ENCODE results near the gene RPL27.

The RPL27 gene

GRCh38 chr17:43011728-43012472 is 13.7 kb downstream of the RPL27 start:
- TF ChIP-seq TAF1 (IDR thresholded peaks at IDR 0.05; ENCODE audit: borderline replicate concordance, insufficient read depth, low read length) (no peak), SIN3A (IDR thresholded peaks at IDR 0.05; ENCODE audit: borderline replicate concordance, insufficient read depth, low read length) (no peak), FOXP2 (optimal IDR thresholded peaks at IDR 0.05; ENCODE audit: borderline replicate concordance, extremely low read depth, extremely low read length, insufficient read depth) (no peak), POLR2AphosphoS5 (IDR thresholded peaks at IDR 0.05; ENCODE audit: low read depth, low read length) (no peak), REST (IDR thresholded peaks at IDR 0.05; ENCODE audit: insufficient read depth in 1 of 2, low read depth in 2 of 2, low read length in 2 of 2) (no peak)

GRCh38 chr17:43013296-43013695 is 15.1 kb downstream of the RPL27 start:
- TF ChIP-seq TAF1 (IDR thresholded peaks at IDR 0.05; ENCODE audit: borderline replicate concordance, insufficient read depth, low read length), result no peak

DNA sequence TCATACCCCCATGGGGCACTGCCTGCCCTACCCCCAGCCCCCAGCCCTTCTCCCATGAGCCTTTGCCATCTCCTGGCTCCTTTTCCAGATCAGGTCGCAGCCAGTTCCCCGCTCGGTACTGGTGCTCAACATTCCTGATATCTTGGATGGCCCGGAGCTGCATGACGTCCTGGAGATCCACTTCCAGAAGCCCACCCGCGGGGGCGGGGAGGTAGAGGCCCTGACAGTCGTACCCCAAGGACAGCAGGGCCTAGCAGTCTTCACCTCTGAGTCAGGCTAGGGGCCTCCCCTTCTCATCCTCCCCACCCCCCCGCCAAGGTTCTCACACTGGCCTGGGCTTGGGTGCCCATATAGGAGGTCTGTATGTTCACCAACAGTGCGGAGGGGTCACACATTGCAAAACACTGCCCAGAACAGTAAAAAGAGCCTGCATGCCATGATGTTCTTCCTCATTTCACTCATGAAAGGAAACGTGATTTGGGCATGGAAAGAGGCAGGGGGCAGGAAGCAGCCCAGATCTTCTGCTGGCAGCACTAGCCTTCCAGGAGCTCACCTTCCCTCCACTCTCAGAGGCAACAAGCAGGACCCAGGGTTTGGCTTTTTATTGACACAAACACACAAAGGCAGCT is 15.9 kb downstream of the RPL27 start:
- TF ChIP-seq SIN3A (IDR thresholded peaks at IDR 0.05; ENCODE audit: borderline replicate concordance, insufficient read depth, low read length), result no peak
- TF ChIP-seq TAF1 (IDR thresholded peaks at IDR 0.05; ENCODE audit: borderline replicate concordance, insufficient read depth, low read length), result no peak
- no peak for TF ChIP-seq REST (IDR thresholded peaks at IDR 0.05; ENCODE audit: insufficient read depth in 1 of 2, low read depth in 2 of 2, low read length in 2 of 2)

DNA sequence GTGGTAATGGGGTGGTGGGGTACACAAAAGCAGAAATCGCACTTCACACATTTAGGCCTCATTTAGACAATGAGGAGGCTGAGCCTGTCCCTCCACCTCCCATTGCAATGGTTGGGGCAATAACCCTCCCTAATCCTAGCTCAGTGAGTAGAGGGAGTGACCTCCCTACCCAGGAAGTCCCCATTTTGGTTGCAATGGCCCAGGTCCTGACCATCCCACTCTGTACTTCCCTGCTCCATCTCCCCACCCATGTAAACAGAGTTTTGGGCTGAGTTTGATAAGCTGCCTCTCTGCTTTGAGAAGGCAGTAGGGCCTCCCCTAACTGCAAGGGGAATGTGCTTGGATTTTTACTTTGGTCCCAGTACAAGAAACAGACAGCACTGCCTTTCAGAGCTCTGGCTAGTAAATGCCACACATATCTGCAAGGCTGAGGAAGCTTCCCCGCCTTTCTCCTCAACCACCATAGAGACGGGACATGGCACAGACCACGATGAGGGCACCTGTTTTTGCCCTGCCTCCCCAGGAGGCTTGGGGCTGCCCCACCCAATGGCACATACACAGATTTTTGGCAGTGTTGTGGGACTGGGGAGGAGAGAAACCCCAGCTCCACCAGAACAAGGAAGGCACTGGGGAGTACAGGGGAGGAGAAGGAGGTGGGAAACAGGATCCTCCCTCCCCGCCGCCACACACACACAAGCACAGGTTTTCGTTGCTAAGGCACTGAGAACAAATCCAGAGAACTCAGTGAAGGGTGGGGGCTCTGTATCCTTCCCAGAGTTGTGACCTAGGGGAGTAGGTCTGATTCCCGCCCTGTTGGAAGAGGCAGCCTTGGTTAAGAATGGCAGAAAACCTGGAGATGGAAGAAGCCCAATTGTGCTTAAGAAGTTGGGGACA is 16.7 kb downstream of the RPL27 start:
- peak; percentile 27; the same call in 1 of the 2 replicates for TF ChIP-seq POLR2AphosphoS5 (IDR thresholded peaks at IDR 0.05; ENCODE audit: low read depth, low read length)
- no peak for TF ChIP-seq TAF1 (IDR thresholded peaks at IDR 0.05; ENCODE audit: borderline replicate concordance, insufficient read depth, low read length)

DNA sequence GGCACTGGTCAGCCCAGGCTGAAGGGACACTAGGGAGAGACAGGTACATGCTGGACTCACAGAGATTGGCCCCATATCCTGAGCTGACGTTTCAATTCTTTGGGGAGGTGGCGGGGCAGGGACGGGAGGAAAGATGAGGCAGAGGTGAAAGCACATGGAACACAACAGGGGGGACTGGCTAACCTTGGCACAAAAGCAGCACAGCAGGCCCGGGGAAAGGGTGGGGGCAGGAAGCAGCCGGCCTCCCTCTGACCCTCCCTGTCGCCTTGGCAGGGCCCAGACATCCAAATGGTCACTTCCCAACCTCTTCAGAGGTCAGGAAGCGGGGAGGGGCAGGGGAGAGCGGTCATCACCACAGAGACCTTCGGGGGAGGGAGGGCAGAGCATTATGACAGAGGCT is 17.4 kb downstream of the RPL27 start:
- TF ChIP-seq TAF1 (IDR thresholded peaks at IDR 0.05; ENCODE audit: borderline replicate concordance, insufficient read depth, low read length) (no peak), FOXP2 (optimal IDR thresholded peaks at IDR 0.05; ENCODE audit: borderline replicate concordance, extremely low read depth, extremely low read length, insufficient read depth) (no peak), SIN3A (IDR thresholded peaks at IDR 0.05; ENCODE audit: borderline replicate concordance, insufficient read depth, low read length) (no peak), POLR2AphosphoS5 (IDR thresholded peaks at IDR 0.05; ENCODE audit: low read depth, low read length) (no peak; the same call in 1 of the 2 replicates), REST (IDR thresholded peaks at IDR 0.05; ENCODE audit: insufficient read depth in 1 of 2, low read depth in 2 of 2, low read length in 2 of 2) (no peak)

GRCh38 chr17:43016216-43016615 is 18.0 kb downstream of the RPL27 start:
- TF ChIP-seq SIN3A (IDR thresholded peaks at IDR 0.05; ENCODE audit: borderline replicate concordance, insufficient read depth, low read length) (no peak), REST (IDR thresholded peaks at IDR 0.05; ENCODE audit: insufficient read depth in 1 of 2, low read depth in 2 of 2, low read length in 2 of 2) (no peak), FOXP2 (optimal IDR thresholded peaks at IDR 0.05; ENCODE audit: borderline replicate concordance, extremely low read depth, extremely low read length, insufficient read depth) (no peak), POLR2AphosphoS5 (IDR thresholded peaks at IDR 0.05; ENCODE audit: low read depth, low read length) (no peak), TAF1 (IDR thresholded peaks at IDR 0.05; ENCODE audit: borderline replicate concordance, insufficient read depth, low read length) (no peak)

Measured in PFSK-1 (cell line).